A673 (cell line): ENCODE data around the gene RBFOX1.

Experiments used
- EZH2 ChIP-seq: fragments of 200-600 bp; sonication (generic); IDR thresholded peaks from 2 replicates; pipeline ENCODE4 v1.6.1; 2017; ENCODE audit warnings: borderline replicate concordance, low read depth, mild to moderate bottlenecking, mixed read lengths, antibody characterized with exemption, low read length; ENCODE audit not compliant: poor library complexity, severe bottlenecking
- TF ChIP-seq, protein P1 (sequence below): fragments of 300-800, 200-600 bp; sonication (generic); conservative IDR thresholded peaks from 2 replicates; pipeline ENCODE4 v1.5.1; 2017; ENCODE audit warnings: low read depth, mild to moderate bottlenecking, antibody characterized with exemption, low read length, moderate library complexity, mixed read lengths

DNA sequence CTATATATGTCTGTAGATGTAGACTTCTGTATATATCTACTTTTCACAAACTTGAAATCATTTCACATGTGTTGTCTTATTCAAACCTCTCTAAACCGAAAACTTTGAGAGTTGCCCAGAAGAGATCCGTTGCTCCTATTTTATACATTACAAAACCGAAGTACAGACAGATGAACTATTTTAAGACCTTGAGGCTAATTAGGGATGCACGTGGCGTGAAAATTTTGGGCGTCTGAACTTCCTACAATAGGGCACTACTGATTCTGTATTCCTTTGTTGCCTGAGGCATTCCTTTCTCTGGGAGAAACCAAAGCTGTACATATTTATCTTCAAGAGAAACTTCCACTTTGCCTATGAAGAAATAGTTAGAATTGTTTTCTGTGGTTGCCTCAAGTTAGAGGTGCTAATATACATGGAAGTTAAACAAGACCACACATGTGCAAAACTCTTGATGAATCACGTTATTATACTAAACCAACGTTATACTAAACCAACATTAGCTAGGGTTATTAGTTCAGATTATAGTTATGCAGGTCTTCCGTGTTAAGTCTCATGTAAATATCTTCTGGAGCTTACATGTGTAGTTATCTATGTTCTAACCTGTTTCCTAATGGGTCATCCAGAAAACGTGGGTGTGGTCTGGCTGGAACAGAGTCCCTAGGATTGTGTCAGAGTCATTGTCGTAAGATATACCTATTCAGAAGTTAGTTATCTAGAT lies 111.2 kb downstream of the RBFOX1 start:
- TF ChIP-seq, protein P1, sequence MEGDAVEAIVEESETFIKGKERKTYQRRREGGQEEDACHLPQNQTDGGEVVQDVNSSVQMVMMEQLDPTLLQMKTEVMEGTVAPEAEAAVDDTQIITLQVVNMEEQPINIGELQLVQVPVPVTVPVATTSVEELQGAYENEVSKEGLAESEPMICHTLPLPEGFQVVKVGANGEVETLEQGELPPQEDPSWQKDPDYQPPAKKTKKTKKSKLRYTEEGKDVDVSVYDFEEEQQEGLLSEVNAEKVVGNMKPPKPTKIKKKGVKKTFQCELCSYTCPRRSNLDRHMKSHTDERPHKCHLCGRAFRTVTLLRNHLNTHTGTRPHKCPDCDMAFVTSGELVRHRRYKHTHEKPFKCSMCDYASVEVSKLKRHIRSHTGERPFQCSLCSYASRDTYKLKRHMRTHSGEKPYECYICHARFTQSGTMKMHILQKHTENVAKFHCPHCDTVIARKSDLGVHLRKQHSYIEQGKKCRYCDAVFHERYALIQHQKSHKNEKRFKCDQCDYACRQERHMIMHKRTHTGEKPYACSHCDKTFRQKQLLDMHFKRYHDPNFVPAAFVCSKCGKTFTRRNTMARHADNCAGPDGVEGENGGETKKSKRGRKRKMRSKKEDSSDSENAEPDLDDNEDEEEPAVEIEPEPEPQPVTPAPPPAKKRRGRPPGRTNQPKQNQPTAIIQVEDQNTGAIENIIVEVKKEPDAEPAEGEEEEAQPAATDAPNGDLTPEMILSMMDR = no peak
- TF ChIP-seq EZH2 = no peak
